ENCODE results near the gene PYCR2.
A peak's percentile ranks its signal among the peaks of the same experiment; 100 is the strongest.
"Not testable (repeated sequence)": the region's sequence is repeated elsewhere in the genome, so short reads cannot be mapped to it uniquely, and the experiment has no call there.

The PYCR2 gene

GRCh38 chr1:225942574-225942973 is 18.5 kb upstream of the PYCR2 start:
- no peak for DNase-seq (ENCODE audit: low spot score)

GRCh38 chr1:225941942-225942222 is 17.8 kb upstream of the PYCR2 start:
- no peak for DNase-seq (ENCODE audit: low spot score)

GRCh38 chr1:225941187-225941941 is 17.3 kb upstream of the PYCR2 start, which contains the start of gene LEFTY2:
Gene LEFTY2, minus strand, starts transcription at chr1:225941220. Its CDS starts 80 bp downstream, at chr1:225941140.
- DNase-seq (ENCODE audit: low spot score), result no peak

- no peak for DNase-seq (ENCODE audit: low spot score)
These were observed 16.5 kb upstream of the PYCR2 start for GRCh38 chr1:225940385-225941151.

GRCh38 chr1:225939939-225940310 is 15.9 kb upstream of the PYCR2 start:
- not testable (repeated sequence) for DNase-seq (ENCODE audit: low spot score)

GRCh38 chr1:225939097-225939938 is 15.3 kb upstream of the PYCR2 start:
- not testable (repeated sequence) for DNase-seq (ENCODE audit: low spot score)

GRCh38 chr1:225937048-225937968 is 13.3 kb upstream of the PYCR2 start:
- no peak for DNase-seq (ENCODE audit: low spot score)

- DNase-seq (ENCODE audit: low spot score), result no peak
These were observed 12.5 kb upstream of the PYCR2 start for GRCh38 chr1:225936523-225936922.

- not testable (repeated sequence) for DNase-seq (ENCODE audit: low spot score)
These were observed 12.0 kb upstream of the PYCR2 start for GRCh38 chr1:225936086-225936485.

GRCh38 chr1:225934711-225935110 is 10.7 kb upstream of the PYCR2 start:
- no peak for DNase-seq (ENCODE audit: low spot score)

- DNase-seq (ENCODE audit: low spot score), result no peak
These were observed 9.0 kb upstream of the PYCR2 start for GRCh38 chr1:225933072-225933471.

- DNase-seq (ENCODE audit: low spot score), result no peak
These were observed 7.5 kb upstream of the PYCR2 start for GRCh38 chr1:225931270-225932136.

- no peak for DNase-seq (ENCODE audit: low spot score)
These were observed 6.5 kb upstream of the PYCR2 start for GRCh38 chr1:225930566-225930965.

- not testable (repeated sequence) for DNase-seq (ENCODE audit: low spot score)
These were observed 5.4 kb upstream of the PYCR2 start for GRCh38 chr1:225929462-225929861.

- no peak for DNase-seq (ENCODE audit: low spot score)
These were observed 4.4 kb upstream of the PYCR2 start for GRCh38 chr1:225928186-225929175.

GRCh38 chr1:225926551-225927113 is 2.6 kb upstream of the PYCR2 start:
- DNase-seq (ENCODE audit: low spot score), result no peak

- peak; percentile 46 for DNase-seq (ENCODE audit: low spot score)
These were observed 714 bp downstream of the PYCR2 start for GRCh38 chr1:225923381-225923691.

- DNase-seq (ENCODE audit: low spot score), result no peak
These were observed 2.0 kb downstream of the PYCR2 start for GRCh38 chr1:225921734-225922709.
